Measurements from ENCODE around the gene THYN1. TPM values are rescaled to one million over a fixed set of nuclear protein-coding genes. Genes with fewer than 3 reads are reported as not detected.

THYN1 gene
- total and polyA plus RNA-seq, 2 experiments from 2014 or later: 90.2 to 123 TPM

- TF ChIP-seq CTCF (IDR thresholded peaks at IDR 0.05; ENCODE audit: low read depth, low read length): no peak
- Histone ChIP-seq H3K4me1 (ENCODE audit: low read depth) (no peaks in the 10 kb centered on the region), H3K27me3 (no peaks in the 10 kb centered on the region), H3K27ac (no peak overlapping the region), H3K4me3 (no peak overlapping the region), H3K36me3 (peaks cover 27% of the 10 kb centered on the region), H3K9me3 (ENCODE audit: low read depth) (no peaks in the 10 kb centered on the region)
- DNase-seq (ENCODE audit: low read depth in 1 of 2, low spot score in 1 of 2): no peak
Observed at GRCh38 chr11:134243913-134244312, 9.2 kb downstream of the THYN1 start.

GRCh38 chr11:134242376-134242775 lies 10.8 kb downstream of the THYN1 start:
- H3K4me1 ChIP-seq (ENCODE audit: low read depth): no peaks in the 10 kb centered on the region
- H3K27ac ChIP-seq: no peak overlapping the region
- no peak overlapping the region for H3K4me3 ChIP-seq
- no peak for DNase-seq (ENCODE audit: low read depth in 1 of 2, low spot score in 1 of 2)
- peaks cover 18% of the 10 kb centered on the region for H3K36me3 ChIP-seq
- TF ChIP-seq CTCF (IDR thresholded peaks at IDR 0.05; ENCODE audit: low read depth, low read length): no peak
- no peaks in the 10 kb centered on the region for H3K9me3 ChIP-seq (ENCODE audit: low read depth)
- no peaks in the 10 kb centered on the region for H3K27me3 ChIP-seq

GRCh38 chr11:134240592-134240991 lies 12.6 kb downstream of the THYN1 start:
- Histone ChIP-seq H3K4me1 (ENCODE audit: low read depth) (no peaks in the 10 kb centered on the region), H3K36me3 (peaks cover 18% of the 10 kb centered on the region), H3K4me3 (no peak overlapping the region), H3K9me3 (ENCODE audit: low read depth) (no peaks in the 10 kb centered on the region), H3K27me3 (no peaks in the 10 kb centered on the region), H3K27ac (no peak overlapping the region)
- no peak for TF ChIP-seq CTCF (IDR thresholded peaks at IDR 0.05; ENCODE audit: low read depth, low read length)
- no peak for DNase-seq (ENCODE audit: low read depth in 1 of 2, low spot score in 1 of 2)

DNA sequence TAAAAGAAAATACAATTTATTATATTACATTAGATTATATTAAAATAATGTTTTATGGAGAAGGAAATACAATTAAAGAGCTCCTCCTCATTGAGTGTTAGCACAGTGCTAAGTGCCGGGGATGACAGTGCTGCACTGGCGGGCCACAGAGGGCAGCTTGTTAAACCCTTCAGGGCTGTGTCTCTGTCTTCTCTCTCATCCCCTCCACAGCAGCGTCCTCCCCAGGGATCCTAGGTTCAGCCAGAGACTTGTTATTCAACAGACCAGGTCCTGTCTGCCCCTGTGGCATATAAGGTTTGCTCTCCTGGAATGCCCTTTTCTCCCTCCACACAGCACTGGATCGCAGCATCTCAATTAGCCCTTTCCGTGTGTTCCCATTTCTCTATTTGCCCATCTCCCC lies 14.2 kb downstream of the THYN1 start:
- peaks cover 8% of the 10 kb centered on the region for H3K36me3 ChIP-seq
- H3K4me1 ChIP-seq (ENCODE audit: low read depth): no peaks in the 10 kb centered on the region
- DNase-seq (ENCODE audit: low read depth in 1 of 2, low spot score in 1 of 2): no peak
- TF ChIP-seq CTCF (IDR thresholded peaks at IDR 0.05; ENCODE audit: low read depth, low read length): no peak
- H3K27me3 ChIP-seq: no peaks in the 10 kb centered on the region
- no peak overlapping the region for H3K4me3 ChIP-seq
- no peaks in the 10 kb centered on the region for H3K9me3 ChIP-seq (ENCODE audit: low read depth)
- no peak overlapping the region for H3K27ac ChIP-seq

DNA sequence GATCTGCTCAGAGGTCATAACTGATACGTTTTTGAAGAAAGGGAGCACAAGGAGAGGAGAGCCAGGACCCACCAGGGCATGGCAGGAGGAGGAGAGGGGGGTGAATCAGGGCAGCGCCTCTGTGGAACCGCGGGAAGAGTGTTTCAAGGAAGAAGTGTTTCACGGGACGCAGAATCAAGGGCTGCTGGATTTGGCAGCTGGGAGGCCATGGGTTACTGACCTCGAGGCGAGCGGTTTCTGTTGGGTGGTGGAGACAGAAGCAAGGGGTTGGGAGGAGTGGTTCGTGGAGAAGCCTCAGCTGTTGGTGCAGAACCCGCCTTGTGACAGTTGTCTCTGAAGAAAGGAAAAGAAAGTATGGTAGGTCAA lies 15.6 kb downstream of the THYN1 start:
- no peak for TF ChIP-seq CTCF (IDR thresholded peaks at IDR 0.05; ENCODE audit: low read depth, low read length)
- Histone ChIP-seq H3K27me3 (no peaks in the 10 kb centered on the region), H3K36me3 (no peaks in the 10 kb centered on the region), H3K27ac (no peak overlapping the region), H3K4me1 (ENCODE audit: low read depth) (no peaks in the 10 kb centered on the region), H3K9me3 (ENCODE audit: low read depth) (no peaks in the 10 kb centered on the region), H3K4me3 (no peak overlapping the region)
- no peak for DNase-seq (ENCODE audit: low read depth in 1 of 2, low spot score in 1 of 2)

All from cardiac muscle cell (in vitro differentiated cells and primary cell).